Suprapubic skin (tissue), 4 donors: Measurements from ENCODE around the gene CPT1B.

Experiments used
- CTCF ChIP-seq, 2 donors: fragments of 200-600 bp in 1 of 2; fragments of 450-650 bp in 1 of 2; sonication (generic) in 1 of 2; IDR thresholded peaks; one replicate each; pipeline ENCODE4 v1.5.1; 2016 to 2019; ENCODE audit warnings: antibody characterized with exemption in 2 of 2, mild to moderate bottlenecking in 1 of 2, moderate library complexity in 1 of 2
- POLR2A ChIP-seq, 2 donors: fragments of 450-650 bp; IDR thresholded peaks; one replicate each; pipeline ENCODE4 v1.6.1; 2017; ENCODE audit warnings: antibody characterized with exemption in 2 of 2, mild to moderate bottlenecking in 2 of 2, moderate library complexity in 2 of 2
- POLR2AphosphoS5 ChIP-seq, 3 donors: sonication (generic); formaldehyde crosslinking; IDR thresholded peaks; one replicate each; pipeline ENCODE4 v1.6.1; 2017; ENCODE audit warnings: antibody characterized with exemption in 3 of 3

DNA sequence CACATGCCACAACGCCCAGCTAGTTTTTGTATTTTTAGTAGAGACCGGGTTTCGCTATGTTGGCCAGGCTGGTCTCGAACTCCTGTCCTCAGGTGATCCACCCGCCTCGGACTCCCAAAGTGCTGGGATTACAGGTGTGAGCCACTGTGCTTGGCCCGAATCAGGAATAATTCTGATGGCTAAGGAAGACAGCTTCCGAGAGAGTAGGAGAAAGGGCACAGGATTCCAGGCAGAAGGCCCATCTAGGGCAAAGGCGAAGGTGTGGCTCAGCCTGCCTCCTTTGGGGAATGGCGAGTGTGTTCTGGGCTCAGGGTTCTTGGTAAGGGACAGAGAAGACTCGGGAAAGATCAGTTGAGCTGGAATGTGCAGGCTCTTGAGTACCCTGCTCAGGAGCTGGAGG lies 13.9 kb downstream of the CPT1B start:
- no peak for TF ChIP-seq CTCF (IDR thresholded peaks at IDR 0.05)
- TF ChIP-seq POLR2A (IDR thresholded peaks at IDR 0.05): no peak
- TF ChIP-seq POLR2AphosphoS5 (IDR thresholded peaks at IDR 0.05): no peak
